Endothelial cell of umbilical vein (primary cell): ENCODE measurements around the gene SLC51B. TPM values are rescaled to one million over a fixed set of nuclear protein-coding genes. Genes with fewer than 3 reads are reported as not detected.

Source experiments
- BruUV-seq: library from RNA; stranded (reverse); fragments of 400-500 nt; replicated peaks from 2 replicates; lab custom pipeline; 2021; lab: Mats Ljungman, UMichigan
- CTCF ChIA-PET: fragments of 300-600, 350-600 bp; sonication (Branson Sonifier 250); formaldehyde crosslinking; loops from one replicate; lab custom pipeline; 2021; ENCODE audit warnings: antibody characterized with exemption, inconsistent platforms; lab: Charles Lee
- POLR2A ChIA-PET: fragments of 300-600, 350-600 bp; sonication (Branson Sonifier 250); formaldehyde crosslinking; loops from one replicate; lab custom pipeline; 2021; ENCODE audit warnings: antibody characterized with exemption, inconsistent platforms; lab: Charles Lee
- DNase-seq: peaks from one replicate; pipeline ENCODE4 v3.0.0-alpha.2; 2011; ENCODE audit warnings: low read depth, low spot score
- FAIRE-seq: peaks from 2 replicates; lab custom pipeline; 2011; peaks lifted over from hg19 to GRCh38; lab: Jason Lieb, UNC
- H2AFZ ChIP-seq: 2 replicates; pipeline ENCODE4 v1.6.0; 2012; ENCODE audit warnings: low read depth, low read length, control low read depth, inconsistent platforms
- H3K27ac ChIP-seq: 2 replicates; pipeline ENCODE4 v1.5.1; 2011; ENCODE audit warnings: low read depth, mild to moderate bottlenecking, control low read depth, low read length, moderate library complexity; ENCODE audit not compliant: insufficient read depth
- H3K27me3 ChIP-seq, 2 experiments: 2 replicates each; pipeline versions ENCODE4 v1.6.0 to v1.6.1; 2011; ENCODE audit warnings: low read length in 2 of 2, mixed read lengths in 1 of 2; ENCODE audit not compliant: control insufficient read depth in 2 of 2, insufficient read depth in 2 of 2
- H3K36me3 ChIP-seq, 2 experiments: 2 replicates in 1 of 2; 3 replicates in 1 of 2; pipeline ENCODE4 v1.5.1; 2011; ENCODE audit warnings: low read length in 2 of 2, mild to moderate bottlenecking in 1 of 2, moderate library complexity in 1 of 2; ENCODE audit not compliant: control insufficient read depth in 2 of 2, insufficient read depth in 2 of 2; ENCODE audit errors: extremely low read depth in 1 of 2
- H3K4me1 ChIP-seq: 3 replicates; pipeline ENCODE4 v1.5.1; 2011; ENCODE audit warnings: mild to moderate bottlenecking, low read length; ENCODE audit not compliant: control insufficient read depth, insufficient read depth; ENCODE audit errors: extremely low read depth
- H3K4me2 ChIP-seq: 2 replicates; pipeline ENCODE4 v1.6.1; 2011; ENCODE audit warnings: low read length, control low read depth, mixed read lengths; ENCODE audit not compliant: insufficient read depth
- H3K4me3 ChIP-seq, 3 experiments: fragments of 200-600 bp in 1 of 3; sonication (generic), shearing (Covaris generic) in 1 of 3; replicated peaks in 1 of 3; 2 replicates each; pipeline ENCODE4 v1.5.1; 2011 to 2016; ENCODE audit warnings: control low read depth in 3 of 3, low read length in 3 of 3, mild to moderate bottlenecking in 2 of 3, inconsistent platforms in 1 of 3, low read depth in 1 of 3, moderate library complexity in 1 of 3; ENCODE audit not compliant: insufficient read depth in 1 of 3
- H3K79me2 ChIP-seq: 2 replicates; pipeline ENCODE4 v1.6.0; 2012; ENCODE audit warnings: low read length, inconsistent platforms; ENCODE audit not compliant: control insufficient read depth, insufficient read depth
- H3K9ac ChIP-seq: replicated peaks from 2 replicates; pipeline ENCODE3; 2011; ENCODE audit warnings: low read length, control low read depth; ENCODE audit not compliant: insufficient read depth; ENCODE audit errors: extremely low read depth
- H3K9me1 ChIP-seq: replicated peaks from 3 replicates; pipeline ENCODE4 v1.6.0; 2011; ENCODE audit warnings: mild to moderate bottlenecking, low read length; ENCODE audit not compliant: control insufficient read depth, insufficient read depth; ENCODE audit errors: extremely low read depth
- H3K9me3 ChIP-seq: replicated peaks from 2 replicates; pipeline ENCODE4 v1.5.1; 2012; ENCODE audit warnings: low read length, inconsistent platforms; ENCODE audit not compliant: control insufficient read depth, insufficient read depth
- H4K20me1 ChIP-seq: replicated peaks from 2 replicates; pipeline ENCODE3; 2011; ENCODE audit warnings: mild to moderate bottlenecking, low read length; ENCODE audit not compliant: control insufficient read depth, insufficient read depth; ENCODE audit errors: extremely low read depth
- CTCF ChIP-seq, 2 donors: IDR thresholded peaks; 1 replicate in 1 of 2; 2 replicates in 1 of 2; pipeline ENCODE4 v1.5.1; 2011; ENCODE audit warnings: low read length in 2 of 2, mild to moderate bottlenecking in 2 of 2, moderate library complexity in 2 of 2, control low read depth in 1 of 2, inconsistent platforms in 1 of 2, low read depth in 1 of 2; ENCODE audit not compliant: insufficient read depth in 1 of 2; ENCODE audit errors: extremely low read depth in 1 of 2
- EZH2 ChIP-seq: IDR thresholded peaks from 2 replicates; pipeline ENCODE4 v1.6.1; 2012; ENCODE audit warnings: borderline replicate concordance, low read depth, mild to moderate bottlenecking, moderate library complexity, low read length, inconsistent platforms; ENCODE audit not compliant: severe bottlenecking
- MYC ChIP-seq: IDR thresholded peaks from one replicate; pipeline ENCODE4 v1.6.1; 2011; ENCODE audit warnings: mild to moderate bottlenecking, low read depth, low read length
- dilution Hi-C: fragments of 300-500 bp; cut with MboI; formaldehyde crosslinking; loops from one replicate; pipeline ENCODE4 v1.15.0; 2019; ENCODE audit warnings: low sequenced_read_pairs; ENCODE audit not compliant: extremely low pct_ligation_motif_present
- intact Hi-C: fragments of 100-400 bp; cut with micrococcal nuclease; formaldehyde crosslinking; loops from one replicate; pipeline ENCODE4 v1.10.0; 2022
- polyA plus RNA-seq, 4 experiments: library from polyadenylated mRNA; depleted of rRNA in 3 of 4; stranded (reverse) in 3 of 4; unstranded in 1 of 4; fragments of >200 nt; gene quantifications; 2 replicates each; pipeline versions ENCODE4 v1.2.1 to v1.2.3, GENCODE V29; 2011 to 2012; ENCODE audit warnings: missing spikeins in 1 of 4
- total RNA-seq: library from RNA; stranded (reverse); gene quantifications from 2 replicates; pipeline ENCODE4 v1.2.3, GENCODE V29; 2021

Gene SLC51B
- total and polyA plus RNA-seq, 2 donors (not counting 3 experiments of a cell fraction or from before 2014, with no cell fraction given): not detected

- FAIRE-seq (peak; percentile 90), DNase-seq (peak; percentile 74)
- H3K9ac ChIP-seq: no peak overlapping the region
- H3K36me3 ChIP-seq: no peaks in the 10 kb centered on the region
- peaks cover 8% of the 10 kb centered on the region for H3K79me2 ChIP-seq
- peaks cover 8% of the 10 kb centered on the region for H3K4me1 ChIP-seq
- intact Hi-C loops: loop anchor here (1.0 to 2.0 kb wide), 5 partner anchors 16 to 302 kb away; no protein-coding TSS in a partner anchor
- H3K4me2 ChIP-seq: no peak overlapping the region
- no peak overlapping the region for H3K27ac ChIP-seq
- dilution Hi-C loops: no loop called here
- no peak overlapping the region for H3K4me3 ChIP-seq
- peak overlapping the region; percentile 49 for H2AFZ ChIP-seq
- POLR2A ChIA-PET: no interaction called here
- no TSS peak for BruUV-seq
- TF ChIP-seq MYC (no peak), EZH2 (no peak), CTCF (IDR thresholded peaks at IDR 0.05; ENCODE audit: extremely low read depth in 1 of 2, insufficient read depth in 1 of 2, low read depth in 1 of 2, low read length in 2 of 2) (peak; percentile 86 to 94)
- H3K9me3 ChIP-seq: no peaks in the 10 kb centered on the region
- CTCF ChIA-PET: interaction anchor here (0.9 to 3.2 kb wide), 15 partner anchors 10 to 352 kb away, joined by 3 to 65 read pairs (median 5); partner anchors contain the start of genes CLPX and KBTBD13
- no peaks in the 10 kb centered on the region for H4K20me1 ChIP-seq
- no peaks in the 10 kb centered on the region for H3K27me3 ChIP-seq
- H3K9me1 ChIP-seq: no peaks in the 10 kb centered on the region
Observed at GRCh38 chr15:65032801-65033537, 12.2 kb upstream of the SLC51B start.
